Urothelium cell line (cell line): Measurements from ENCODE around the gene ABLIM1.

Experiments
- DNase-seq: peaks from one replicate; pipeline ENCODE4 v3.0.0; 2011; ENCODE audit warnings: low spot score, mixed read lengths
- FAIRE-seq: peaks from 2 replicates; lab custom pipeline; 2011; peaks lifted over from hg19 to GRCh38; lab: Jason Lieb, UNC

The ABLIM1 gene

DNA sequence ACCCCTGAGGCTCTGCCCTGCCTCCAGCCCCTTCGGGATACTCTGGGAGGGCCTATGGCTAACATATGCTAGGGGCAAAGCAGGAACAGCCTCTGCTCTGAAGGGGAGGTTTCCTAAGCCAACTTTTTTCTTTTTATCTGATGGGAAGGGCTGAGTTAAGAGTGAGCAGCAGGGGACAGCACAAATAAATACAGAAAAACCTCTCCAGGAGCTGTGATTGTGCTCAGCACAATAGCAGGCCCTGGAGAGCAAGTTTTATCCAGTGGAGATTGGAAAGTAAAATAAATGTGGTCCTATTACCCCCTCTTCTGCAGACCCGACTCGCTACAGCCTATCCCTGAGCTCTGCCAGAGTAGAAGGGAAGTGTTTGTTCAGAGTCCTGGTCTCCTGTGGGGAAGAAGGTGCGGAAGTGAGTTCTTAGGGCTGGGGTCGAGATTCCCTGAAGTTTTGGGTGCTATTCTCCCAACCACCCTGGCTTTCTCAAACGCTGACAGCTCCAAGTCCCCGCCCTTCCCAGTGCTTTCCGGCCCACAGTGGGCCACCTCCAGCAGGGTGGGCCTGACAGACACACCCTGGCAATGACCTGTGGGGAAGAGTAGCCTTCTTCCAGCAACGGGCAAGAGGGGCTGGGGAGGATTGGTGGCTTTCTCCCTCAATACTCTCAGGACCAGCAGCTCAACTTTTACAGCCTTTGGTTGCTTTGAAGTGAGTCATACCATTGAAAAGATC lies 230.8 kb downstream of the ABLIM1 start:
- no peak for DNase-seq
- no peak for FAIRE-seq

DNA sequence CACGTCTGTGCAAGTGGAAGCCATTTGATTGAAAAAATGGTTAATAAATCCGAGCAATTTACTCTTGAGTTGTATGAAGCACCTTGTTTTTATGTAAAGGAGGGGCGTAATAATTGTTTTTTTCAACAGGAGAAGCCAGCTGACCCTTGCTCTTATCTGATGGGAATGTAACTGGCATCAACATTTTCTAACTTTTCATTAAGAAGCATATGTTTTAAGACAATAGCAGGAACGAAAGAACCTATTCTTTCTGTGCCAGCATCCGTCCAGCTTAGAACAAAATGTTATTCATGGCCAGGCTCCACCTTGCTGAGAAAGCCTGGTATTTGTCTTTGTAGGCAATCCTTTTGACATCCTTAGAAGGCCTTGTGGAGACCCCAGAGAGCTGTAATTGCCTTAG lies 231.6 kb downstream of the ABLIM1 start:
- no peak for DNase-seq
- FAIRE-seq, result no peak

DNA sequence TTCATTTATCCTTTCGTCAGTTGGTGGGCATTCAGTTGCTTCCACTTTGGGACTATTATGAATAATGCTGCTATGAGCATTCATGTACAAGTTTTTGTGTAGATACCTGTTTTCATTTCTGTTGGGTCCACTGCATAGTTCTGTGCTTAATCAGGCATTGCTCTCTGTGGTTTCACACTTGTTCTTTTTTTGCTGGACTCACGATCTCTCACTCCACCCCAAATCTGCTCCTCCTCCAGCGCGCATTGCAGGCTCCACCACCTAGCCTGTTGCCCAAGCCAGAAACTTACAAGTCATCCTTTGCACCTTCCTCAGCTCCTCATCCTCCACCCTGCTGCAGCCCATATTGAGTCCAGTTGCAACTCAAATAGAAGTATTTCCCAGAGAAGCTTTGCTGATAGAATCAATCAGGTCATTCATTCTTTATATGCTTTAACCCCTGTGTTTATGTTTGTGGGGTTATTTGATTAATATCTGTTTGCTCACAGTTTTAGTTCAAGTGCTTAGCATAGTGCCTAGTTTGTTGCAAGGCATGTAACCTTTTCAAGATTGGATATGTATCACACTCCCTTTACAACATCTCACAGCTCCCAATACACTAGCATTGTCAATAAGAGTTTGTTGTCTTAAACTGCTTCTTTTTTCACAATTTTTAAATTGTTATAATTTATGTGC lies 237.1 kb downstream of the ABLIM1 start:
- DNase-seq, result no peak
- FAIRE-seq, result no peak

DNA sequence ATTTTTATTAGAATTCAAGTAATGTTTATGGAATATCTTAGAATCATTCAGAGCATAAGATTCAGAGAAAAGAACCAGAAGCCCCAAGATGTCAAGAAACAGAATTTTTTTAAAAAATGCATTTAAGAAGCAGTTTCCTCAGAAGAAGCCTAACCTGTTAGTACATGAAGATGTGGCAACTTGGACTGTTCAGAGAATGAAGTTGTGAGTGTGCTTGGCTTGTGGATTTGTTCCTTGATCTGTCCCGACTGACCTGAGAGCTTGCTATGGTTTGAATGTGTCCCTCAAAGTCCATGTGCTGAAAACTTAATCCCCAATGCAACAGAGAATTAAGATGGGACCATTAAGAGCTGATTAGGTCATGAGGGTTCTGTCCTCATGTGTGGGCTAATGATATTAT lies 240.0 kb downstream of the ABLIM1 start:
- FAIRE-seq, result no peak
- DNase-seq, result no peak

DNA sequence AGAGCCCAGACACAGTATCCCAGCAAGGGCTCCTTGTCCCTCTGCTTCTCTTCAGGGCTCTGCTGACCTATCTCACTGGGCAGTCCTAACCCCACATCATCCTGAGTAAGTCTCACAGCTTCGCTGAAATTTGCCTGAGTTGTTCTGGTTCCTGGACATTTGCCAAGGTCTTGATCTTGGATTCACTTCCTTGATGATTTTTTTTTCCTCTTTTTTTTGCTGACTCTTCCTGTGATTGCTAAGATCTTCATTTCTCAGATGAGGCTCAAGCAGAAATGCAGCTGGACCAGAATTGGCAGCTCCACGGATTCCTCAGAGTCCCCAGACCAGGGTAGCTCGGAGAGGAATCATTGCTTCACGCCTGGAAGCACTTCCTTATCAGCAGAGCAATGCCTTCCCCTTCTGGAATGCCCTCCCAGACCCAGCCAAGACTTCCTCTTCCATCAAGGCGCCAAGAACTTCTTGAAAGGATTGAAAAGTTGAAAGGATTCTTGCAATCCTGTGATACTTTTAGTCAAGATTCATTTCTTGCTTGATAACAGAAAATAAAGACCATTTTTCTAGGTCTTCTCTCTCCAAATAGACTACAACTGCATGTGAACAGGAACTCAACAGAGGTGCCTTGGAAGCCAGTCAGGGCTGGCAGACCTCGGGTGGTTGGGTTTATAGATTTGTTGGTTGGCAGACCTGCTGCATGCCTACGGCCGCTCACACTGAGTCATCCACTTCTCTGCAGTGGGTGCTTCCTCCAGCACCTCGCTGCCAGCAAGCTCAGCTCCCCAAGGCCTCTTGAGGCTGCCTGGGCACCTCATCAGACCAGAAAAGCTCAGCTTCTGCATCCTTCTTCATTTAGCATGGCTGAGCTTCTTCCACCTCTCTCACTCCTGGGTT lies 244.9 kb downstream of the ABLIM1 start:
- DNase-seq (peak; percentile 69), FAIRE-seq (no peak)

DNA sequence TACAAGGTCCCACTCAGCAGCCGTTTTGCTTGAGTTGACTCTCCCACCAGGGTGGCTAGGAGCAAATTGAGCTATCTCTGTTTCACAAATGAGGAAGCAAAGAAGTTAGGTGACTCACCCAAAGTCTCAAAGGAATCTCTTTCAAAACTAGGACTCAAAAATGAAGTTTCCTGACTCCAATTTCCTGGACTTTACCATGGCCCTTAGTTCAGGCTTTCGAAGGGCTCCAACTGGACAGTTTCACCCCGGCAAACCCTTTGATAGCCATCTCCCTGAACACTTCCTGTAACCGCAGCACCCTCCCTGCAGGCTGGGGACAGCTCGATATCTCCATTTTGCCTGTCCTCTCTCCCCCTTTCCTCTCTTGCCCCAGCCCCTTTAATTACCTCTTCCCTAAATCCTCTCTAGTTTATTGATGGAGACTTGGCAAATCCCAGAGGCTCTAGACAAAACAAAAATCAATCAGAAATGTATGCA lies 249.1 kb downstream of the ABLIM1 start:
- FAIRE-seq, result no peak
- DNase-seq, result no peak

DNA sequence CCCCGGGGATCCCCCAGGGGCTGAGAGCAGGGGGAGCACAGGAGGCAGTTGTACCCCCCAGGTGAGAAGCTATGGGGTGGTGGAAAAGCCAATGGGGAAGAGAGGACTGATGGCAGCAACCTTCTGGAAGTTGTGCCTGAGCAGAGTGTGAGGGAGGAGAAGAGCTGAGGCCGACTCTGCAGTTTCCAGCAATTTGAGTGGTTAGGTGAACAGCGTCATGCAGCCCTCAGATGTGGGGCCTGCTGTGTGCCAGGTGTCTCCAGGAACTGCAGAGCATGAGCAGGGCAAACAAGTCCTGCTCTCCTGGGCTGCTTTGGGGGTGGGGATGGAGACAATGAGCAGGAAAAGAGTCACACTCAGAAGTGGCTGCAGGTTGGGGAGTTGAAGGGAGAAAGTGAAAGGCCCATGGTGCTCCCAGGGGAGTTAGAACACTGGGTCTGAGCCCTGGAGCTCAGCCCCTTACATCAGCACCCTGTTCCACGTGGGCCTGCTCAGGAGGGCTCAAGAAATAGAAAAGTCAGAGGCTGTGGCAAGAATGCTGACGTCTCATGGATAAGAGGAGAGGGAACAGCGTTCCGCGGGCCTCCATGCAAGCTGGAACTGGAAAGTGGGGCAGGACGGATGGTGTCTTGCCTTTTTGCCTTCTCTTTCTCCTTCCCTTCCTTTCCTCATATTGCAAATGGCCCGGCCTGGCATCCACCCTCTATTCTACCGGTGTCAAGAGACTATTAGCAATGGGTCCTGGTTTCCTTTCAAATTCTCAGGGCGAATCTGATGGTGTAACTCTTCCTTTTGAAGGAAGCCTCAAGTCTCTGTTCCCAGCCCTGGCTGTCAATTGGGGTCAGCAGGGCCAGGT lies 249.7 kb downstream of the ABLIM1 start:
- no peak for DNase-seq
- FAIRE-seq, result no peak

DNA sequence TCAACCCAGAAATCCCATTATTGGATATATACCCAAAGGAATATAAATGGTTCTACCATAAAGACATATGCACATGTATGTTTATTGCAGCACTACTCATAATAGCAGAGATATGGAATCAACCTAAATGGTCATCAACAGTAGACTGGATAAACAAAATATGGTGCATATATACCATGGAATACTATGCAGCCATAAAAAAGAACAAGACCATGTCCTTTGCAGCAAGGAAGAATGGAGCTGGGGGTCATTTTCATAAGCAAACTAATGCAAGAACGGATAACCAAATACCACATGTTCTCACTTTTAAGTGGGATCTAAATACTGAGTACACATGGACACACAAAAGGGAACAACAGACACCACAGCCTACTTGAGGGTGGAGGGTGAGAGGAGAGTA lies 251.6 kb downstream of the ABLIM1 start:
- FAIRE-seq (no peak), DNase-seq (no peak)

DNA sequence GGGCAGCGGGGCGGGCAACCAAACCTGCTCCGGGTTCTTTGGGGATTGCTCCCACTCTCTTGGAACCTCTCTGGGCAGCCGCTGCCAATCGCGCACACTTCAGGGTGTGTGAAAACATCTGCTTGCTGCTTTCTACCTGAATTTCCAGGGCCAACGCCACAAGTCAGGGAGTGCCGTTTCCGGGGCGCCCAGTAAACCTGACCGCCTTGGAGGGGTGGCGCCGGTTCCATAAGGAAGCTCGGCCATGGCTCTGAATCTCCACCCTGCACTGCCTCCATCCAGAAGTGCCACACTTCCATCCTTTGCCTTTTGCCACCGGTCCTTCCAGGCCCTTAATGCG lies 253.1 kb downstream of the ABLIM1 start:
- DNase-seq (no peak), FAIRE-seq (no peak)

DNA sequence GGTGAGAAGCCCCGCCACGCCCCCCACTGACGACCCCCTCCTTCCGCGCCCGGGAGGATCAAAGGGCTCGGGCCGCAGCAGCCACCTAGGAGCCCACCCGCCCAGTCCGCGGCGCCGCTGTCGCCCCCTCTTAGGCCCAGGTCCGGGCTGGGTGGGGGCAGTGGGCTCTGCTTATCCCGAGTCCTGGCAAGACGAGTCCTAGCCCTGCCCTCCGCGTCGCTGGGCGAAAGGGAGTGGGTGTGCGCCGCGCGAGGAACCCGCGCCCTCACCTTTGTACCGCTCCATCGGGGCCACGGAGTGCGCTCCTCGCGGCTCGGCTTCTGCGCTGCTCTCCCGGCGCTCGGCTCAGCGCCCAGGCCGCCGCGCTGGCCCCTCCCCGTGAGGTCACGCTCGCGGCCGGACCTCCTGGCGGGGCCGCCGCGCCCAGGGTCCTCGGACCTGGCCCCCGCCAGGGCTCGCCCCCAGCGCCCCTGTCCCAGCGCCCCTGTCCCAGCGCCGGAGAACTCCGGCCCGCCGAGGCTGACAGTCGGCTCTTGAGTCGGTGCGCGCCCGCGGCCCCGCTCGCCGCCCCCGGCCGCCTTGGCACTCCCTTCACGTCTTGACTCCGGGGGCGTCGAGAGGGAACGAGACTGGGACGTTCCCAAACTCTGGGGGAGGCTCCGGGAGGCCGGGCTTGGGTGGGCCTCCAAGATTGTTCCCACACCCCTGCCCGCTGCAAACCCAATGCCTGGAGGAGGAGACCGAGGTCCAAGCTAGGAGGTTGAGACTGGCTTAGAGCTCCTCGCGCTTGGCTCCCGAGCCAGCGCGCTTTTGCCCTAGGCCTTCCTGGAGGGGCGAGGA lies 253.7 kb downstream of the ABLIM1 start, which contains the start of gene AFAP1L2:
Gene AFAP1L2, minus strand, starts transcription at position 332 of the 840 bp plus-strand sequence. Its CDS starts 47 bp downstream, at position 285.
- DNase-seq (no peak), FAIRE-seq (no peak)

DNA sequence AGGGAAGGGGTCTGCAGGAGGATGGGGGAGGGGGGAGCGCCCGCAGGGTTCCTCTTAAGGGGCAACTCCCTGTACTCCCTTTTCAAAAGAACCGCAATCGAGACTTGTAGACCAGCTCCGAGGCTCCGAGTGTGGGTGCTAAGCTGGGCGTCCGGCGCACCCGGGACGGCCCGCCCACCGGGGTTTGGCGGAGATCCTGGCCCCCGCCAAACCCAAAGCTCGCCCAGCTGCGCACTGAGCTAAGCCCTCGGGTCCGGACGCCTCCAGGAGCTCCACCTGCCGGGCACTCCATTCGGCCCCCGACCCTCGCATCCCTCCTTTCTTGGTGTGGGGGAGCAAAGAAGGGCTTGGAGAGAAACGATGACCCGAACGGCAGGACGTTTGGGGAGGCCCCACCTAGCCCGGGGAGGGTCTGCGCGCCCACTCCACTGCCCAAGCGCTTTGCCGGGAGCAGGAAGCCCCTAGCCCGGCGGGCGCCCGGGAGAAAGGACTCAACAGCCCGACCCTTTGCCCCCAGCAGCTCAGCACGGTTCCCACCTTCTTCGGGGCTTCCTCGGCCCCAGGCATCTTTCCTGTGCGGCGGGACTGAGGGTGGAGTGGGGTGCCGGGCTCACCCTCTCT lies 254.4 kb downstream of the ABLIM1 start:
- FAIRE-seq, result no peak
- no peak for DNase-seq

DNA sequence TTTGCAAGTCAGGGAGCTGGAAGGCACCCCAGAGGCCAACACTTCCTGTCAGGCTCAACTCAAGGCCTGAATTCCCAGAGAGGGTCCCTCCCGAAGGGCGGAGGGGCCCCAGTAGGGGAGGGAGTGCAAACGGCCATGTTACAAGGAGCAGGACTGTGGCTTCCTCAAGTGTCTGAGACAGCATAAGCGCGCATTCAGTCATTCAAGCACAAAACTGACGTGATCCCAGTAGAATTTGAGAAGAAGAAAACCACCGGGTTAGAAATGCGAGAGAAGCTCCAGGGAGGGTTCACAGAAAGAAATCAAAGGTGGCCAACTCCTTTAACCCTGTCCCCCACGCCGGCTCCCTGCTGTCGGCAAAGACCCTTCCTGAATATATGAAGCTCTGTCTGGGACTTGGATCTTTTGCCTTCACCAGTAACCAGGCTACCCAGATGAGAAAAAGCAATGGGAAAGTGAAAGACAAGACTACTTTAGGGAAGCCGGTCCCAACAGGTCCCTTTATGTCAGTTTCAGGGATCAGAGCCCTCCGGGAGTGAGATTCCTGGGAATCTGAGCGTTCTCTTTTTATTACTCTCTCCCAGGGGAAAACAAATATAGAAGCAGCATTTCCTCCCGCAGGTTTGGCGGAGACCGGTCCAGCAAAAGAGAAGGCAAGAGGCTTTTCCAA lies 255.1 kb downstream of the ABLIM1 start:
- FAIRE-seq (no peak), DNase-seq (no peak)

DNA sequence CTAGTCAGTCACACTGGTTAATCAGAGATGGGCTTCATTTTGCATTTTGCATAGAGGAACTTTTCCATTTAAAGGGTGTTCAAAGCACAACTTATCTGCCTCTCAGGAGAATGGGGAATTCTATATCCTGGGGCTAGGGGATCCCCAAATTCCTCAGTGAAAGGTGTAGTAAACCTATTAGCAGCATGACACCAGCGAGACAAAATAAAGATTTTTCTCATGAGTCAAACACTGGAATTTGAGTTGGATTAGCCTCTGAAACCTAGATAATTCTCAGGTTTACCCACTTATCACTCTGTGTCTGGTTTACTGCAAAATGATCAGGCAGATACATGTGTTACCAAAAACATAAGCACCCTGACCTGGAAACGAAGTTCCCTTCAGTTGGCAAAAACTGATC lies 255.8 kb downstream of the ABLIM1 start:
- DNase-seq, result no peak
- no peak for FAIRE-seq

DNA sequence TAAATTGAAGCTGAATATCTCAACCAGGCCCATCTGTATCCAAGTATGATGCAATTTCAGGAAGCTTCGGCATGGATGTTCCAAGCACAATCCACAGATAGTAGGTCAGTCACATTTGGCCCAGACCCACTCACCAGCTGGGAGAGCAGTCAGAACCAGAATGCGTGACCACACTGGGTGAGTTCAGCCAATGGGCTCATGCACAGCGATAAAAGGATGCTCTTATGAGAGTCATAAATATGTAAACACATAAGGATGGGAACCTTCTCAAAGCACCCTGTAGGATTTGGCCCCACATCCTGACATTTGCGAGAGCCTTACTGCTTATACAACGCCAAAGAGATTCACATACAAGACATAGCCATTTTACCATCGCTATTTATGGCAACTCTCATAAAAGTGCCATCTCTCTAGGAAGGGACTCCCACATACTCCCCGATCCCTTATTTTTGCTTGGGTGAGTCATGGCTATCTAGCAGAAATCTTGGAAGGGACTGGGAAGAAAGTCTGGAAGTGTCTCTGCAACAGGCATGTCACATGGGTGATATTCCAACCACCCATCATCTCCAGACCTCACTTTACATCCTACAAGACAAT lies 256.8 kb downstream of the ABLIM1 start:
- no peak for DNase-seq
- no peak for FAIRE-seq

DNA sequence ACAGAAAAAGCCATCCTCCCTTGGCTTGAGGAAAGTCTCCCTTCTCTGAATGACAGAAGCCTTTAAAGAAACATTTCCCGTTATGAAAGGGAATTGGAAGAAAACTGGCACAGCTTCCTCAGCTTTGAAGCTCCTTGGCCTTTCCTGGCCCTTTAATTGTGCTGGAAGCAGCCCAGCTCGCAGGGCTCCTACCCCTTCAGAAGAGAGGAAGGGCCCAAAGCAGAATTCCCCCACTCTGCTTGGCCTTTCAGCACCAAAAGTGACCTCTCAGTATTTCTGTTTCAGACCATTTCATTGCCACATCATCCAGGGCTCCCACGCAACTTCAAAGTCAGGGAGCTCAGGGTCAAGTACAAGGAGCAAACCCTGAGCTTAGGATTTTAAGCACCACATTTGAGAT lies 258.0 kb downstream of the ABLIM1 start:
- no peak for FAIRE-seq
- DNase-seq, result no peak

DNA sequence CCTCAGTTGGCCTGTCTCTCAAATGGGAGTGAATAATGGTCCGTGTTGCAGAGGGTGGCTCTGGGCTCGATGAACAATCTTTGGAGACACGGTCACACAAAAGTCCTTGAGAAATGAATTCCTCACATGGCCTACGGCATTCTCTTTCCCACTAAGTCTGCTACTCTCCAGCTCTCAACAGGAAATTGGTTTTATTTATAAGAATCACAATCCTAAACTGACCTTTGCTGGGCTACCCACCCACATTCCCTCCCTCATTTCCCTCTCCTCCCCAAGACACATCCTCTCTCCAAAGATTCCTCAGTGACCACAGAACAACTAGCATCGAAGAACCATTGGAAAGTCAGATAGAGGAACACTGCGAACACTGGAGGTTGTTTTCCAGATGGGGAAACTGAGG lies 258.5 kb downstream of the ABLIM1 start:
- FAIRE-seq (no peak), DNase-seq (no peak)

DNA sequence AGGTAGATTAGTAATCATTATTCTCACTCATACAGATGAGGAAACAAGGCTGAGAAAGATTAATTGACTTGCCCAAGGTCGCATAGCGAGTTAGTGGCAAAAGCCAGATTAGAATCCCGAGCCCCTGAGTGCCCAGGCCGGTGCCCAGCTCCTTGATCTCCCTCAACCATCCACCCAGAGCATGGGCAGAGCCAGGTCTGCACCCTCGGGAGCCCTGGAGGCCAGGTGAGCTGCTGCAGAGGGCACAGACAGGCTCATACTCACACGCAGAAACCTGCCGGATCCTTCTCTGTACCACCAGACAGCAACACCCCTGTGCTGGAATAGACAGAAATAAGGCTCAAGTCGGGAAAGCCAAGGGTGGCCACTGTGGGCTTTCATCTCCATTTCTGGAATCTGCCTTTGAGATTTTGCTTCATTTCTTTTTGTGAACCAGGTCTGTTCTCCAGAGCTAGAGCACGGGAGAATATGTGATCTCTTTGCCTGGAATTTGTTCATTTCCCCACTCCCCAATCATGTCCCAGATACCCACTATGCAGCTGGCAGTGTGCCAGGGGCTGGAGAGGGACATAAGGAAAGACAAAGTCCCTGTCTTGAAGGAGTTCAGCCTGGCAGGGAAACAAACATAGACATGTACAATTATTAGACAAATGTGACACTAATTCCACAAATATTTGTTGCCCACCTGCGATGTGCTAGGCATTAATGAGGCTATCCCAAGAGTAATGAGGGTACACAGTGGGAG lies 259.3 kb downstream of the ABLIM1 start:
- no peak for DNase-seq
- FAIRE-seq, result no peak
